Ecto neural progenitor cell (in vitro differentiated cells): ENCODE results near the gene CLEC16A.

Source experiments
- DNase-seq: peaks from one replicate; pipeline ENCODE4 v3.0.0-alpha.2; 2018; ENCODE audit warnings: low spot score

Gene CLEC16A

DNA sequence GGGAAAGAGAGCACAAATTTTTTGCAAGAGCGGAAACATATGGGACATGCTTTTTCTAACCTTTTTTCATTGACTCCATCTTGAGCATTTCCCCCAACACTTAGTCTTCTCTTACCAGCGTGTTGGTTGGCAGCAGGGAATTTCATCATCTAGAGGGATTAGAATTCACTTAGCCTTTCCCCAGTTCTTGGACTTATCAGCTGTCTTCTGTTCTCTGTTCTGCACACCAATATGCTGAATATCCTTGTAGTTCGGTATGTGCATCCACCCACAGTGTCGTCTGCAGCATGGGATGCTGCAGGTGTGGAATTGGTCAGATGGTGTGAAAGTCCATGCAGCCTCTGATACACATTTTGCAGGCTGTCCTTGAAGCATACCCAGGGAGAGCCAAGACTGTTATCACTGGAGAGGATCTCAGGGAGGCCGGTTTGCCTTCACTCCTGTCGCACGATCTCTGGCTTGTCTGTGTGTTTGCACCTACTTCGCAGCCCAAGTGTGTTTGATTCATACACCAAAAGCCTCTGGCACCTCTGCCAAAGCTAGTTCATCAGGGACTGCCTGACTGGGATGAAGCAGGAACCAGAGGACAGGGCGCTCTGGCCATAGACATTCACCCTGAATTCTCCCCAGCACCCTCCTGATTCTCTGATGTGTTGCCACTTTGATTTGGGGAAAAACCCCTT lies 218.4 kb downstream of the CLEC16A start:
- no peak for DNase-seq

GRCh38 chr16:11163761-11164261 lies 219.4 kb downstream of the CLEC16A start:
- no peak for DNase-seq

GRCh38 chr16:11164482-11165270 lies 220.3 kb downstream of the CLEC16A start:
- no peak for DNase-seq

DNA sequence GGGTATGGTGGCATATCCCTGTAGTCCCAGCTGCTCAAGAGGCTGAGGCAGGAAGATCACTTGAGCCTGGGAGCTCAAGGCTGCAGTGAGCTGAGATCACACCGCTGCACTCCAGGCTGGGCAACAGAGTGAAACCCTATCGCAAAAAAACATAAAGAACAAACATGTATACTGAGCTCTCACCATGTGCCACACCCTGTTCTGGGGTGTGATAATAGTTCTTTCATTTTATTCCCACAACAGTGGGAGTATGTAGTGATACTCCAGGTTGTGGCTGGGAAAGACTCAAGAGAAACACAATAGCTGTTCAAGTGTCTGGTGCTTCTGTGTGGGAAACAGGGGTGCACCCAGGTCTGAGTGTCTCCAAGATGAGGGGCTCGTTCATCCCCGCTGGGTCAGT lies 221.0 kb downstream of the CLEC16A start:
- DNase-seq, result no peak

- DNase-seq, result no peak
Measured at GRCh38 chr16:11165894-11166665, 221.7 kb downstream of the CLEC16A start.

DNA sequence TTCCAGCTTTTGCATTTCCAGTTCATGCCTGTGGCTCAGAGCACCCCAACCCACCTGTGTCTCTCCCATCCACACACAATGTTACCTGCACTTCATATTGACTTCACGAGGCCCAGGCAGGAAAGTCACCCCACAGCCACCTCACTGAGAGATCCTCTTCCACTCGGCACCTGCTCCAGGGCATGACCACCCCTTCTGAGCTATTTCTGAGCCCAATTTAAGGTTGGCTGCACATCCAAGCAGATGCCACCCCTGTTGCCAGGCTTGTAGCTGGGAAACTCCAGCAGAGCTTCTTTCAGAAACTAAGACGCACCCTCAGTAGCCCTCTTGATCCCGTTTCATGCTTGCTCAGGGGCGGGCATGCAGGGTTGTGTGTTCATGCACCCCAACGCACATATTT lies 223.2 kb downstream of the CLEC16A start:
- no peak for DNase-seq

DNA sequence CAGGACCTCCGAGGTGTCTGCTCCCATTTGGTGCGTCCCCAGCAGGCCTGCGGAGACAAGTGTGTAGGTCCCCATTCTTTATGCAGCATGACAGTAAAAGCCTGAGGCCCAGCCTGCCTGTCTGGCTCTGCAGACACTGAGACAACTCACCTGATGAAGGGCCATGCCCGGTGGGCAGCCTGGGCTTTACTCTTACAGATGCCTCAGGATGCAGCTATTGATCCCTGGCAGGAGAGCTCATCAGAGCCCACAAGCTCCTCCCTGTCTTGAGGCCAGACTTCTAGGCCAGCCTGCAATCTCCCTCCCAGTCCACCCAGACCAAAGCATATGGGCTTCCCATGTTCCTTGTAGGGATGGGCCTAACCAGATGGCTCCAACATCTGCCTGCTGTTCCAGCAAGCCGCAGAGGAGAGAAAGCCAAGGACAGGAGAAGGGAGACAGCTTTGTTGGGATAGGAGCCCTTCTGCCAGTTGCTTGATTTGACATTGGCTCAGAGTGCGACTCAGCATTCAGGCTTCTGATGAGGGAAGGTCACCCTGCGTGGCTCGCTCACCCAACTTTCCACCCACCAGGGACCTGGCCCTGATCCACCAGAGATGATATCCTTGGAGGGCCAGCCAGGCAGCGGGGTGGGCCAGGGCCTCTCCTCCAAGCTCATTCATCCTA lies 224.2 kb downstream of the CLEC16A start:
- no peak for DNase-seq

DNA sequence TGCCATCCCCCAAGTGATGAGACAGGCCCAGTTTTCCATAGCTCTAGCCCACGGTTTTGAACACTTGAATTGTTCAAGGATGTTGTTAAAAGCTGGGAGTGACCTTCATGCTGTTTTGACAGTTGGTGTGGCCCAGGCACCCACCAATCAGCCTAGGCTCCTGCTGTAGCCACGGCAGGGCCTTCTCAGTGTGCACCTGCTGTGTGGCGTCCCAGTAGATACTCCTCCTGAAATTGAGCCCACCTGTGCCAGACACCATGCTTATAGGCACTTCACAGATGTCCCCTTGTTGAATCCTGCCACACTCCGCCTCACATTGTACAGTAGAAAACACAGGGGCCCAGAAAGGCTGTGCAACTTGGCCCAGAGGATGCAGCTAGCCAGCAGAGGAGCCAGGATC lies 225.3 kb downstream of the CLEC16A start:
- no peak for DNase-seq

DNA sequence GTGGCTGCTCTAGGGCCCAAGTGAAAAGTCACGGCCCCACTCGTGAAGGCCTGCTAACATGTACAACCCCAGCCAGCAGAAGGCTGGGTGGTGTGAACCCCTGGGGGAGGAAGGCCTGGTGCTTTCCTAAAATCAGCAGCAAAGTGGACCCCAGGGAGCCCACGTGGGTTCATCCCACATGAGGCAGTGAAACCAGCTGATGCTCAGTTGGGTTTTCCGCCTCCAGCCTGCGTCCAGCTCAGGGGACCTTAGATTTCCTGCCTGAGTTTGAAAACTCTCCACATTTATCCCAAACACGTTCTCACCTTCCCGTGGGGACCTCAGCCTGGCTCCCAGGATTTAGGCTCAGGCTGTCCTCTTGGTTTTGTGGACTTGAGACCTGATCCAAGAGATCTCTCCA lies 225.8 kb downstream of the CLEC16A start:
- no peak for DNase-seq

GRCh38 chr16:11170696-11171447 lies 226.5 kb downstream of the CLEC16A start:
- no peak for DNase-seq

GRCh38 chr16:11171448-11171709 lies 227.0 kb downstream of the CLEC16A start:
- no peak for DNase-seq

GRCh38 chr16:11171757-11172299 lies 227.5 kb downstream of the CLEC16A start:
- no peak for DNase-seq

DNA sequence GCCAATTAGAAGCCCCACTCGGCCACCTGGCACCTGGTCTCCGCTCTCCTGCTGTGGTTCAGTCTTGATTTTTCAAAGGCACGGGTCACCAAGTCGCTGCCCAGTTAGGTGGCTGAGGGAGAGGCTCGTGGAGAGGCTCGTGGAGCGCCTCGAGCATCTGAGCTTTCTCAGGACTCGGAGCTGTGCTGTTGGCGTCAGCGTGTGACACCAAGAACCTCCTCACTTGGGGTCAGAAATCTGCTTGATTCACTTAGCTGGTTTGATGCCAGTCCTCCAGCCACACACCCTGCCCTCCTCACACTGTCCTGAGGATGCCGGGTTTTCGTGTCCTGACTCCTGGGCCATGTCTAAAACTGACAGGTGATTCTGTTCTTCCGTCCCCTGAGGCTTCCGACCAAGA lies 229.1 kb downstream of the CLEC16A start:
- no peak for DNase-seq

DNA sequence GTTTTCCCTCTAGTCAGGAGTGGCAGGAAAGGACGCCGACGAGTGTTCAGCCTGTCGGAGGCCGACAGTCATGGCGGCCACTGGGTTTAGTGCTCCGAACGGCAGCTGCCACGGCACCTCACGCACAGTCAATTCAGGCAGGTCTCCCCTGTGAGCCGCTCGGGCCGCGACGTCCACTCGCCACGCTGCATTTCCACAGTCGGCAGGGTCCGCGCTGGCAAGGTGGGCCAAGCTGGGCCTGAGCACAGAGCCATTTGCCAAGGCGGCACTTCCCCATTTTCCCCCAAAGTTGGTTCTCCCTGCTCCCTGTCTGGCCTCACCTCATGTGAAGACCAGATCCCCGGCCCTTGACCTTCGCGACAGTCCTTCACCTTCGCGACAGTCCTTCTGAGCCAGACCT lies 229.8 kb downstream of the CLEC16A start:
- no peak for DNase-seq

DNA sequence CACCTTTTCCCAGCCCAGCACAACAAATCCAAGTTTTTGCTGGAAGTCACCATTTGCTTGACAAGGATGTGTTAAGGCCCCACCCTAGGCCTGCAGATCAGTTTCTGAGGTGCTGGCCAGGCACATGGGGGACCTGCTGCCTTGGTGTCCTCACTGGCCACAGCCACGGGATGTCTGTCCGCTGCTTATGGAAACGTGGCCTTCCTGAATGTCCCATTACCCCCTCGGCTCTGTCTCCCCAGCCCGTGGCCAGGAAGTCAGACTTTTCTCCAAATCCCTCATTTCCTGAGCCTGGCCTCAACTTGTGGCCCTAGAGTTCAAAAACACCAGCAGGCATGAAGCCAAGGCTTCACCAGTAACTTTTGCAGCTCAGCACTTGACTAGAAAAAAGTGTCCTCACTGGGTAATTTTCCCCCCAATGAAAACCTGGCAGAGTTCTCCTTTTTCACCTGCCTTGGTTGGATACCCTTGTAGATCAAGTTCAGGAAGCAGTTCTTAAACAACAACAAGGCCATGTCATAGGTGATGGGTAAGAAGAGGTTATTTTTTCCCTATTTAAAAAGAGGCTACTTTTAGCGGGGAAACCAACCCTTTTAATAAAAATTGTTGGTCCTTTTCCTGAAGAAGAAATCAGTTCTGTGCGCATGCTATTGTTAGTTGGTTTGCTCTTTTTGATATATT lies 230.9 kb downstream of the CLEC16A start:
- DNase-seq, result no peak

DNA sequence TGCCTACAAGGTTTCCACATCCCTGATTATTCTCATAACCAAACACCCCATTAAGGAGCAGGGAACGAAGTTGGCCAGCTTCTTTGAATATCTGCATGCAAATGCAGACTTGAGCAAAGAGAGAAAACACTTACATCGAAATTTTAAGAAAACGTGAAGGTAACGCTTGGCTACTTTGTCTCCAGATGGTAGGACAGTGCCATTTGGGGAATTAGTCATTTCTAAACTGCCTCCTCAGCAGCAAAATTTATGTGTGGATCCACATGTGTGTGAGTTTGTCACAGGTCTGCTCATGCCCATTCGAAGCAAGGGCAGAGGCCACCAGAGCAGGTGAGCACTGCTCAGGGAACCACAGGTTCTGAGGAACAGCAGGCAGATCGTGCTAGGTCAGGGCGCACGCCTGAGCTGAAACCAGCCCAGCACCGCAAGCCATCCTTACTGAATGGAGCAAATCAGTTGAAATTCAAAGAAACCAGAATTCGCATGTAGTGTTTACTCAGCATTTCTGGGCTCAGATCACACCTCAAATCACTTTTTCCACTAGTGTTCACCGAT lies 231.5 kb downstream of the CLEC16A start:
- no peak for DNase-seq

DNA sequence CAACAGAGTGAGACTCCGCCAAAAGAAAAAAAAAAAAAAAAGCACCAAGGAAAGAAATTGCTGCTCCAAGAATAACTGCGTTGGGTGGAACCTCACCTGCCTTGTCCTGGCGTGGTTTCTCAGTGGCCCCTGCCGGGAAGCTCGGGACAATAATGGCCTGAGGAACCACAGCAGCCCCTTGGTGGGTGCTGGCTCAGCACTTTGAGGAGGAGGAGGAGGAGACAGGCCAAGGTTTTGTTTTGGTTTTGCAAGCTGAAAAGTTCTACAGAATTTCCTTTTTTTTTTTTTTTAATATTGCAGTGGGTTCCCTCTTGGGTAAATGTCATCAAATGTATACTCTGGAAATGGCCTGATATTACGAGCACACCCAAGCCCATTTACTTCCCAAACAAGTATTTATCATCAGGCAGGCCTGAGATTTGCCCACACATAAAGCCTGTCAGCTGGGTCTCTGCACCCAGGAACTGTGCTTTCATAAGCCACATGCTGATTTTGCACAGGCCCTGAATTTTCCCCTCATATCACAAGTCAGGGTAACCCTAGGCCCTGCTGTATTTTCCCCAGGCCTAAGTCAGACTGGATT lies 233.3 kb downstream of the CLEC16A start:
- DNase-seq, result no peak

DNA sequence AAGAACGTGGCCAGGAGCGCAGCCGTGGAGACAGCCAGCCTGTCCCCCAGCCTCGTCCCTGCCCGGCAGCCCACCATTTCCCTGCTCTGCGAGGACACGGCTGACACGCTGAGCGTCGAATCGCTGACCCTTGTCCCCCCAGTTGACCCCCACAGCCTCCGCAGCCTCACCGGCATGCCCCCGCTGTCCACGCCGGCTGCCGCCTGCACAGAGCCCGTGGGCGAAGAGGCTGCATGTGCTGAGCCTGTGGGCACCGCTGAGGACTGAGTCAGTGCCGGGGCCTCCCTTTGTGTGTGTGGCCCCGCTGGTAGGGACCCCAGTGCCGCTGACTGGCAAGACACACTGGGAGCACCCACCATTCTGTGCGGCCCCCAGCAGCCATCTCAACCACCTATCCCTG lies 234.1 kb downstream of the CLEC16A start:
- DNase-seq, result no peak

GRCh38 chr16:11179574-11179973 lies 235.2 kb downstream of the CLEC16A start:
- no peak for DNase-seq

GRCh38 chr16:11180489-11180888 lies 236.1 kb downstream of the CLEC16A start:
- no peak for DNase-seq
